HCT116 (cell line): ENCODE measurements around the gene GRIA4. TPM values are rescaled to one million over a fixed set of nuclear protein-coding genes. Genes with fewer than 3 reads are reported as not detected.

Source experiments
- ATAC-seq: fragments of 200-7000 bp; cut with Tn5 transposase; 2 replicates; pipeline ENCODE4 v1.9.1; 2020; ENCODE audit warnings: mild to moderate bottlenecking, moderate library complexity
- BruUV-seq: library from RNA; stranded (reverse); fragments of 400-500 nt; replicated peaks from 2 replicates; lab custom pipeline; 2021; lab: Mats Ljungman, UMichigan
- CTCF ChIA-PET: fragments of 300-600 bp; sonication (Branson Sonifier 250); formaldehyde crosslinking; loops from one replicate; lab custom pipeline; 2021; ENCODE audit warnings: antibody characterized with exemption; lab: Charles Lee
- POLR2A ChIA-PET: fragments of 300-600, 350-600 bp; sonication (Branson Sonifier 250); formaldehyde crosslinking; loops from one replicate; lab custom pipeline; 2021; ENCODE audit warnings: antibody characterized with exemption; lab: Charles Lee
- RAD21 ChIA-PET, 2 experiments: fragments of 300-600 bp; sonication (Branson Sonifier 250); formaldehyde crosslinking; loops; one replicate each; lab custom pipeline; 2023; ENCODE audit warnings: low total read pairs in 2 of 2; ENCODE audit not compliant: uncharacterized antibody in 2 of 2, unreplicated experiment in 2 of 2, low non-redundant PET in 1 of 2; lab: Charles Lee
- DNase-seq: peaks from one replicate; pipeline ENCODE4 v3.0.0-alpha.2; 2010; ENCODE audit warnings: low read depth, low spot score
- H2AFZ ChIP-seq: fragments of 200-600 bp; shearing (Covaris generic), sonication (generic); 2 replicates; pipeline ENCODE4 v1.6.1; 2017; ENCODE audit warnings: low read depth, mixed run types, mixed read lengths, antibody characterized with exemption, low read length; ENCODE audit not compliant: poor library complexity, severe bottlenecking
- H3K27ac ChIP-seq: 2 replicates; pipeline ENCODE4 v1.5.1; 2012; ENCODE audit warnings: low read depth, low read length
- H3K27me3 ChIP-seq: fragments of 200-600 bp; sonication (generic); 2 replicates; pipeline ENCODE4 v1.6.1; 2016; ENCODE audit warnings: mixed run types, low read length, mixed read lengths; ENCODE audit not compliant: insufficient read depth
- H3K36me3 ChIP-seq, 2 experiments: fragments of 200-500 bp in 1 of 2; fragments of 200-600 bp in 1 of 2; sonication (Bioruptor generic) in 1 of 2; sonication (generic) in 1 of 2; 2 replicates each; pipeline versions ENCODE4 v1.5.1 to v1.6.1; 2014 to 2016; ENCODE audit warnings: low read length in 2 of 2, inconsistent platforms in 1 of 2, mixed read lengths in 1 of 2, mixed run types in 1 of 2; ENCODE audit not compliant: insufficient read depth in 2 of 2, control insufficient read depth in 1 of 2
- H3K4me1 ChIP-seq, 2 experiments: fragments of 200-600 bp in 1 of 2; sonication (generic) in 1 of 2; 2 replicates each; pipeline versions ENCODE4 v1.5.1 to v1.6.1; 2012 to 2017; ENCODE audit warnings: low read length in 2 of 2, inconsistent platforms in 1 of 2, mild to moderate bottlenecking in 1 of 2, mixed read lengths in 1 of 2, mixed run types in 1 of 2, moderate library complexity in 1 of 2; ENCODE audit not compliant: insufficient read depth in 2 of 2, control insufficient read depth in 1 of 2
- H3K4me2 ChIP-seq: fragments of 200-600 bp; sonication (generic); 2 replicates; pipeline ENCODE4 v1.6.1; 2017; ENCODE audit warnings: mixed run types, low read length, mixed read lengths
- H3K4me3 ChIP-seq, 2 experiments: fragments of 200-600 bp in 1 of 2; sonication (generic) in 1 of 2; replicated peaks in 1 of 2; 2 replicates each; pipeline ENCODE4 v1.5.1; 2011 to 2016; ENCODE audit warnings: low read length in 2 of 2, control low read depth in 1 of 2, low read depth in 1 of 2, mild to moderate bottlenecking in 1 of 2, mixed read lengths in 1 of 2, mixed run types in 1 of 2
- H3K79me2 ChIP-seq: fragments of 200-600 bp; sonication (generic); 2 replicates; pipeline ENCODE4 v1.6.1; 2017; ENCODE audit warnings: mild to moderate bottlenecking, mixed run types, low read length, moderate library complexity, mixed read lengths; ENCODE audit not compliant: insufficient read depth
- H3K9ac ChIP-seq: fragments of 200-600 bp; sonication (generic); 2 replicates; pipeline ENCODE4 v1.6.1; 2016; ENCODE audit warnings: low read length, mixed read lengths
- H3K9me2 ChIP-seq: fragments of 200-600 bp; sonication (generic), shearing (Covaris generic); 2 replicates; pipeline ENCODE4 v1.6.1; 2017; ENCODE audit warnings: mixed run types, mild to moderate bottlenecking, moderate library complexity; ENCODE audit not compliant: insufficient read depth
- H3K9me3 ChIP-seq, 2 experiments: fragments of 200-500 bp in 1 of 2; fragments of 200-600 bp in 1 of 2; sonication (Bioruptor generic) in 1 of 2; sonication (generic) in 1 of 2; 2 replicates each; pipeline ENCODE4 v1.6.1; 2014 to 2017; ENCODE audit warnings: low read length in 2 of 2, mixed read lengths in 2 of 2, inconsistent platforms in 1 of 2, low read depth in 1 of 2, mild to moderate bottlenecking in 1 of 2, mixed run types in 1 of 2, moderate library complexity in 1 of 2; ENCODE audit not compliant: control insufficient read depth in 1 of 2, insufficient read depth in 1 of 2
- H4K20me1 ChIP-seq: fragments of 200-600 bp; sonication (generic), shearing (Covaris generic); 2 replicates; pipeline ENCODE4 v1.6.1; 2017; ENCODE audit warnings: mixed run types, mild to moderate bottlenecking, moderate library complexity; ENCODE audit not compliant: insufficient read depth
- ATF3 ChIP-seq: IDR thresholded peaks from 2 replicates; pipeline ENCODE4 v1.6.1; 2012
- EGR1 ChIP-seq: IDR thresholded peaks from 2 replicates; pipeline ENCODE4 v1.6.1; 2012; ENCODE audit warnings: low read depth
- ELF1 ChIP-seq: IDR thresholded peaks from 2 replicates; pipeline ENCODE4 v1.6.1; 2012; ENCODE audit warnings: low read depth, borderline replicate concordance
- FOSL1 ChIP-seq: IDR thresholded peaks from 2 replicates; pipeline ENCODE4 v1.6.1; 2012; ENCODE audit warnings: low read depth
- POLR2A ChIP-seq: IDR thresholded peaks from 2 replicates; pipeline ENCODE4 v1.7.0; 2011; ENCODE audit warnings: borderline replicate concordance; ENCODE audit not compliant: insufficient read depth, insufficient read length; ENCODE audit errors: extremely low read depth
- ZBTB33 ChIP-seq: IDR thresholded peaks from 2 replicates; pipeline ENCODE4 v1.6.1; 2011; ENCODE audit warnings: mild to moderate bottlenecking, low read length, moderate library complexity; ENCODE audit not compliant: insufficient replicate concordance; ENCODE audit errors: extremely low read depth
- ZNF274 ChIP-seq: fragments of 200-500 bp; sonication (Bioruptor generic); IDR thresholded peaks from 2 replicates; pipeline ENCODE4 v1.6.1; 2014; ENCODE audit warnings: mild to moderate bottlenecking, low read depth, low read length, inconsistent platforms
- intact Hi-C: fragments of 100-400 bp; cut with micrococcal nuclease; formaldehyde crosslinking; loops from 2 replicates; pipeline ENCODE4 v1.10.0; 2022
- total RNA-seq: library from RNA; stranded (reverse); gene quantifications from one replicate; pipeline ENCODE4 v1.2.1, GENCODE V29; 2021; ENCODE audit not compliant: unreplicated experiment

Gene GRIA4
- total RNA-seq, 1 experiment from 2014 or later, result not detected

- no peaks in the 10 kb centered on the region for H3K27me3 ChIP-seq
- H3K79me2 ChIP-seq, result no peaks in the 10 kb centered on the region
- no TSS peak for BruUV-seq
- no peak overlapping the region for H3K27ac ChIP-seq
- no peak overlapping the region for H2AFZ ChIP-seq
- intact Hi-C loops, result no loop called here
- RAD21 ChIA-PET, result no interaction called here
- POLR2A ChIA-PET, result no interaction called here
- H3K9ac ChIP-seq, result no peak overlapping the region
- CTCF ChIA-PET, result no interaction called here
- no peaks in the 10 kb centered on the region for H3K36me3 ChIP-seq
- H3K9me2 ChIP-seq, result no peaks in the 10 kb centered on the region
- H3K4me1 ChIP-seq, result no peaks in the 10 kb centered on the region
- no peak for TF ChIP-seq POLR2A
- TF ChIP-seq EGR1, result no peak
- no peak for TF ChIP-seq ZBTB33
- TF ChIP-seq, all 23 proteins: peak for 0
- ATAC-seq (no peak), DNase-seq (no peak)
- H3K9me3 ChIP-seq, result no peaks in the 10 kb centered on the region
- H3K4me2 ChIP-seq, result no peak overlapping the region
- no peaks in the 10 kb centered on the region for H4K20me1 ChIP-seq
- H3K4me3 ChIP-seq, result no peak overlapping the region
Measured at GRCh38 chr11:105738986-105739795, 129.3 kb downstream of the GRIA4 start.

GRCh38 chr11:105740164-105740903 is 130.5 kb downstream of the GRIA4 start:
- no peaks in the 10 kb centered on the region for H4K20me1 ChIP-seq
- no peak overlapping the region for H3K4me3 ChIP-seq
- RAD21 ChIA-PET, result no interaction called here
- H3K27ac ChIP-seq, result no peak overlapping the region
- TF ChIP-seq FOSL1 (no peak), POLR2A (no peak), ATF3 (no peak), ELF1 (no peak), ZNF274 (no peak)
- no peak overlapping the region for H3K4me2 ChIP-seq
- DNase-seq (no peak), ATAC-seq (no peak)
- H3K9me2 ChIP-seq, result no peaks in the 10 kb centered on the region
- H3K27me3 ChIP-seq, result no peaks in the 10 kb centered on the region
- POLR2A ChIA-PET, result no interaction called here
- no peaks in the 10 kb centered on the region for H3K79me2 ChIP-seq
- CTCF ChIA-PET, result no interaction called here
- no peaks in the 10 kb centered on the region for H3K4me1 ChIP-seq
- intact Hi-C loops, result no loop called here
- no TSS peak for BruUV-seq
- no peaks in the 10 kb centered on the region for H3K9me3 ChIP-seq
- H3K36me3 ChIP-seq, result no peaks in the 10 kb centered on the region
- H3K9ac ChIP-seq, result no peak overlapping the region
- H2AFZ ChIP-seq, result no peak overlapping the region
